HG03064 (cell line): ENCODE results near the gene PER3.

Experiments used
- ATAC-seq: cut with Tn5 transposase; IDR thresholded peaks from one replicate; pipeline ENCODE4 v1.9.1; 2021; ENCODE audit warnings: low read depth; ENCODE audit not compliant: unreplicated experiment

PER3 gene

GRCh38 chr1:7783826-7784491 is at the start of gene PER3:
Gene PER3 (plus strand): TSS chr1:7784291. CDS start chr1:7784878, 587 bp downstream.
- peak; percentile 85 for ATAC-seq

DNA sequence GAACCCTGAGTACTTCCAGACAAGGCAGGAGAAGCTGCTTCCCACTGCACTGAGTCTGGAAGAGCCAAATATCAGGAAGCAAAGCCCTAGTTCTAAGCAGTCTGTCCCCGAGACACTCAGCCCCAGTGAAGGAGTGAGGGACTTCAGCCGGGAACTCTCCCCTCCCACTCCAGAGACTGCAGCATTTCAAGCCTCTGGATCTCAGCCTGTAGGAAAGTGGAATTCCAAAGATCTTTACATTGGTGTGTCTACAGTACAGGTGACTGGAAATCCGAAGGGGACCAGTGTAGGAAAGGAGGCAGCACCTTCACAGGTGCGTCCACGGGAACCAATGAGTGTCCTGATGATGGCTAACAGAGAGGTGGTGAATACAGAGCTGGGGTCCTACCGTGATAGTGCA is 46.0 kb upstream of the PER3 start:
- ATAC-seq = no peak

DNA sequence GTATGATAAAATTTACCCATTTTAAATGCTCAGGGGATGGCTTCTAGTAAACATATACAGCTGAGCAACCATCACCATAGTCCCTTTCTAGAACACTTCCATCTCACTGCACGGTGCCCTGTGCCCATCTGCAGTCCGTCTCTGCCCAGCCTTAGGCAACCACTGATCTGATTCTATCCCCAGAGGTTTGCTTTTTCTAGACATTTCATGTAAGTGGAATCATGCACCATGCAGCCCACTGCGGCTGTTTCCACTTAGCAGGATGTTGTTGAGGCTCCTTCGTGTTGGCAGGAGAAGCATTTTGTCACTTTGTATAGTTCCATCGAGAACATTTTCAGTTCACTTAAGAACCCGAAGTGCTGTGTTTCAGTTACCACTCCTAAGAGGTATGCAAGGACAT is 40.7 kb upstream of the PER3 start:
- no peak for ATAC-seq

GRCh38 chr1:7744882-7745281 is 39.2 kb upstream of the PER3 start:
- ATAC-seq = no peak

DNA sequence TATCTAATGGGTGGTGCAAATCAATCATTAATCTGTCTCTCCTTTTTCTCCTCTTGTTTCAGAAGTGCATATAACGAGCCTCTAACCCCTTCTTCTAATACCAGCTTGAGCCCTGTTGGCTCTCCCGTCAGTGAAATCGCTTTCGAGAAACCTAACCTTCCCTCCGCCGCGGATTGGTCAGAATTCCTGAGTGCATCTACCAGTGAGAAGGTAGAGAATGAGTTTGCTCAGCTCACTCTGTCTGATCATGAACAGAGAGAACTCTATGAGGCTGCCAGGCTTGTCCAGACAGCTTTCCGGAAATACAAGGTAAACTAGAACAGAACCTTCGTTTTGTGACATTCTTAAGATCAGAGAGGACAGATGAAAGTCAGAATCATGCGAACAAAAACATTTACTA is 38.3 kb upstream of the PER3 start:
- no peak for ATAC-seq

GRCh38 chr1:7747605-7748004 is 36.5 kb upstream of the PER3 start:
- ATAC-seq = no peak

DNA sequence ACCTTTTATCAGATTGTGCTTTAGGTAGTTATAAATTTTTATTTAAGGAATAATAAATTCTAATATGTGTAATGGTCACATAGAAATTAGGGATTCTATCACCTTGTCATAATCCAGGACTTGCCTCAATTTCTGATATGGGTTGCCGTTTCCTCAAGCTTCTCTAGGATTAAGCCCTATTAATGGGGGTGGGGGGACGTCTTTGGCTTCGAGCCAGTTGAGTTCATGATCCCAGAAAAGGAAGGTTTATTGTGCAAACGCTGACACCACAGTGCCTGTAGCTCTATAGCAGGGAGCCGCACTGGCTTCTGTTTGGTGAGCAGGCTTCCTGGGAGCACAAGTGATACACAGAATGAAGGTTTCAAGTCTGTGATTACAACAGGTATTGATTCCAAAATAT is 35.0 kb upstream of the PER3 start:
- ATAC-seq = no peak

DNA sequence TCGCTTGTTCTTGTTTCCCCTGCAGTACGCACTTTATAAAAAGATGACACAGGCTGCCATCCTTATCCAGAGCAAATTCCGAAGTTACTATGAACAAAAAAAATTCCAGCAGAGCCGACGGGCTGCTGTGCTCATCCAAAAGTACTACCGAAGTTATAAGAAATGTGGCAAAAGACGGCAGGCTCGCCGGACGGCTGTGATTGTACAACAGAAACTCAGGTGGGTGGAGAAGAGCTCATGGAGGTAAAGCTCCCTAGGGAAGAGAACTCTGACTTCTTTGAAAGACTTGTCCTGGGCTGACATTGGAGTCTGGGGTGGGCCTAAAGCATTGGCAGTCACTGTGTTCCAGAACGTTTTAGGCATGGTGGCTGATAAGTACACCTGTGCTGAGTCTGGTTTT is 32.9 kb upstream of the PER3 start:
- ATAC-seq = no peak

- ATAC-seq = no peak
Measured at GRCh38 chr1:7752512-7753417, 31.3 kb upstream of the PER3 start.

DNA sequence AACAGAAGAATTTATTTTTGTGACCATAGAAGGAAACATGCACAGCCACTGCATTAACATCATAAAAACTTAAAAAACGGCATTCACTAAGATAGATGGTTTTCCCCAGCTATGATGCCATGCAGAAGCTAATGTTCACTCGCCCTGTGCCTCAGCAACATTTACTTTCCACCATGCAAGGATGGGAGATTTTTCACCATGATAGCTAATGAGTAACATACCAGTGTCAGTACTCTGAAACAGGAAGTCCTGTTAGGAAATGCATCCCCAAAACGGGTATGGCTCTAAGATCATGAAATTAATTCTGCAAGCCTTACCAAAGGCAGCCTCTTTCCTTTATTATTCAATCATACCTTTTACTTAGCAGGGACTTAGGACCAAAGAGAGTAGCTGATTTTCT is 30.4 kb upstream of the PER3 start:
- no peak for ATAC-seq

GRCh38 chr1:7754234-7754633 is 29.9 kb upstream of the PER3 start:
- ATAC-seq = no peak

DNA sequence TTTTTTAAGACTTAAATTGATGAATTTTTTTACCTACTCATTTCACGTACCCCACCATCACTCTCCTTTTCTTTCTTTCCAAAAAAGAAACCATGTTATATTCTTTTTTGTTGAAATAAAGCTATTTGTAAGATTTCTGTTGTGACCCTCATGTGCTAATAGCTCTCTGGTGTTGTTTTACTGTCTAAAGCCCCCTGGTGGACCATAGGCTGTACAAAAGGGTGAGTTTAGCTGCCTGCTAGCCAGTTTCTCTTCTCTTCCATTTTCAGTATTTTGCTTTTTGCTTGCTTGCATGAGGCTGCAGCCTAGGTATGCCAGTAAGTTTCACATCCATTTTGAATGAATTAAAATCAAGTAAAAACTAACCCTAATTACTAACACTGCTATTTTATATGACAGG is 28.6 kb upstream of the PER3 start:
- no peak for ATAC-seq

DNA sequence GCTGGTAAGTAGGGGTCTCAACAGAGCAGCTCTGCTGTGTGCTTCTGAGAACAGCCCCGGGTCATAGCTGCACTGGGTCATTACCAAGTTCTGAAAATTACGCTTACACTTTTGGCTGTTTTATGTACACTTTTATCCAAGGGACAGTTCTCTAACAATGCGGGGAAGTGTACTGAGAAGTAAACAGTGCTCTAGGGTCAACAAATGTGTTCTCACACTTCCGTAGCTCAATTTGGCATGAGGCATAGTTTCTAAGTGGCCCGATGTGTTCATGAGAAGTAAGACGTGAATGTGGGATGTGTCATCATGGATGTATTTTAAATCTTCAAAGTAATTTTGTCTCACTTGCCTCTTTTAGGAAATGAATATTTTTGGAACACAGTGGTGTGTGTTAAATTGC is 23.8 kb upstream of the PER3 start:
- ATAC-seq = no peak

- ATAC-seq = no peak
Measured at GRCh38 chr1:7761103-7761502, 23.0 kb upstream of the PER3 start.

GRCh38 chr1:7767176-7767575 is 16.9 kb upstream of the PER3 start:
- no peak for ATAC-seq

GRCh38 chr1:7768583-7768982 is 15.5 kb upstream of the PER3 start:
- no peak for ATAC-seq

- no peak for ATAC-seq
Measured at GRCh38 chr1:7769673-7770412, 14.2 kb upstream of the PER3 start.

DNA sequence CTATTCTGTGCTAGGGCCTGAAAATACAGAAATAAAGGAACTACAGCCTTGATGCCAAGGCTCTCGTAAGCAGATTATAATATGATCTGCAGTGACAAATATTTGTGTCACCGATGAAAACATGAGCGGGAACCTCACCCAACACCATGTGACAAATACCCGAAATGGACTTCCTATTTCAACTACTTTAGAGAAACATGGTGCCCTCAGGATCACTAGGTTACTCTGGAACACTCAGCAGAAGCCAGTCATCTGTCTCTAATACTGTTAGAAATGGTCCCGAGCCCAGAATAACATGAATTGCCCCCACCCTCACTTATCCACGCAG is 13.5 kb upstream of the PER3 start:
- peak; percentile 10 for ATAC-seq

- peak; percentile 74 for ATAC-seq
Measured at GRCh38 chr1:7770997-7771822, 12.9 kb upstream of the PER3 start, which contains the start of gene VAMP3. Gene VAMP3 (plus strand): TSS chr1:7771296. CDS start chr1:7771384, 88 bp downstream.

- ATAC-seq = no peak
Measured at GRCh38 chr1:7771823-7772299, 12.2 kb upstream of the PER3 start.
